SK-N-SH treated with all-trans-retinoic acid at 6 μM for 48 hours (cell line): ENCODE data around the gene LILRB3.

Experiments
- ARNTL ChIP-seq: fragments of 450-650 bp; formaldehyde crosslinking; IDR thresholded peaks from 2 replicates; pipeline ENCODE4 v1.5.0; 2020; ENCODE audit warnings: low read depth, mild to moderate bottlenecking, moderate library complexity, borderline replicate concordance
- ZC3H10 ChIP-seq: fragments of 250-450 bp; sonication (Bioruptor Pico); IDR thresholded peaks from 2 replicates; pipeline ENCODE4 v1.5.1; 2021; ENCODE audit warnings: mild to moderate bottlenecking, moderate library complexity
- ZNF565 ChIP-seq: fragments of 450-650 bp; formaldehyde crosslinking; conservative IDR thresholded peaks from 2 replicates; pipeline ENCODE4 v1.5.0; 2020; ENCODE audit warnings: low read depth, mild to moderate bottlenecking, moderate library complexity
- TF ChIP-seq, protein P1 (sequence below): fragments of 250-450 bp; sonication (Bioruptor Pico); IDR thresholded peaks from 2 replicates; pipeline ENCODE4 v1.8.0; 2020; ENCODE audit warnings: mild to moderate bottlenecking, moderate library complexity, borderline replicate concordance
- TF ChIP-seq, protein P2 (sequence below): fragments of 250-450 bp; sonication (Bioruptor Pico); IDR thresholded peaks from 2 replicates; pipeline ENCODE4 v1.5.1; 2020; ENCODE audit warnings: low read depth, mild to moderate bottlenecking, moderate library complexity
- TF ChIP-seq, protein P3 (sequence below): fragments of 250-450 bp; sonication (Bioruptor Pico); IDR thresholded peaks from 2 replicates; pipeline ENCODE4 v1.8.0; 2021; ENCODE audit warnings: low read depth, mild to moderate bottlenecking, moderate library complexity, borderline replicate concordance

DNA sequence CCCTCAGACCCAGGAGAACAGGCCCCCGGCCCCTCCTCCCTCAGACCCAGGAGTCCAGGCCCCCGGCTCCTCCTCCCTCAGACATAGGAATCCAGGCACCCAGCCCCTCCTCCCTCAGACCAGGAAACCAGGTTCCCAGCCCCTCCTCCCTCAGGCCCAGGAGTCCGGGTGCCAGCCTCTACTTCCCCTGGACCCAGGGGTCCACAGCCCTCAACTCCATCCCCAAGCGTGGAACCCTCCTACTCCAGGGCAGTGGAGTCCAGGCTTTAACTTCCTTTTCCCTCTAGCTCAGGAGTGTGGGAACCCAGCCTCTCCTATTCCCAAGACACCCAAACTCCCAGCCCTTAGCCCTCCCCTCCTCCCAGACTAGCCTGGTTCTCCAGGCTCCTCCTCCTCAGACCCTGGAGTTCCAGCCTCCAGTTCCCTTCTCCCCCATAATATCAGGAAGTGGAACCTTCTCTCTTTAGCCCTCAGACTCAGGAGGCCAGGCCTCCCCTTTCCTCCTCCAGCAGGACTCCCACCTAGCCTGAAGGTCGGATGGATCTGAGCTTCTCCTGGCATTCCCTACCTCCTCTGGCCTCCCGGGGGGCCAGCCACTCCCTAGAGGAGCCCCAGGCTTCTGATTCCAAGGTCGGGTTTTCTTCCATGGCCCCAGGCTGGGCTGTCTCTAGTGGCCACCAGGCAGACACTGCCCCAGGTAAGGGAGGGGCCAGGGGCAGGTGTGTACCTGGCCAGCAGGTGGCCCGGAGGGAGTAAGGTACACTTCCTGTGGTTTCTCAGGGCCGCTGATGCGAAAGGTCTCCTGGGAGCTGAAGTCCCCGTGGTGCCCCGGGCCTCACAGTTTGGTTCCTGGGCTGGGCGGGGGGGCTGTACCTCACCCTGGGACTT, 50.1 kb downstream of the LILRB3 start, which contains the start of gene TMC4:
- TF ChIP-seq ARNTL (no peak), ZC3H10 (CRISPR knock-in tag) (no peak), ZNF565 (CRISPR knock-in tag) (no peak)
- TF ChIP-seq, protein P1, sequence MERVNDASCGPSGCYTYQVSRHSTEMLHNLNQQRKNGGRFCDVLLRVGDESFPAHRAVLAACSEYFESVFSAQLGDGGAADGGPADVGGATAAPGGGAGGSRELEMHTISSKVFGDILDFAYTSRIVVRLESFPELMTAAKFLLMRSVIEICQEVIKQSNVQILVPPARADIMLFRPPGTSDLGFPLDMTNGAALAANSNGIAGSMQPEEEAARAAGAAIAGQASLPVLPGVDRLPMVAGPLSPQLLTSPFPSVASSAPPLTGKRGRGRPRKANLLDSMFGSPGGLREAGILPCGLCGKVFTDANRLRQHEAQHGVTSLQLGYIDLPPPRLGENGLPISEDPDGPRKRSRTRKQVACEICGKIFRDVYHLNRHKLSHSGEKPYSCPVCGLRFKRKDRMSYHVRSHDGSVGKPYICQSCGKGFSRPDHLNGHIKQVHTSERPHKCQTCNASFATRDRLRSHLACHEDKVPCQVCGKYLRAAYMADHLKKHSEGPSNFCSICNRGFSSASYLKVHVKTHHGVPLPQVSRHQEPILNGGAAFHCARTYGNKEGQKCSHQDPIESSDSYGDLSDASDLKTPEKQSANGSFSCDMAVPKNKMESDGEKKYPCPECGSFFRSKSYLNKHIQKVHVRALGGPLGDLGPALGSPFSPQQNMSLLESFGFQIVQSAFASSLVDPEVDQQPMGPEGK (CRISPR knock-in tag), result no peak
- TF ChIP-seq, protein P2, sequence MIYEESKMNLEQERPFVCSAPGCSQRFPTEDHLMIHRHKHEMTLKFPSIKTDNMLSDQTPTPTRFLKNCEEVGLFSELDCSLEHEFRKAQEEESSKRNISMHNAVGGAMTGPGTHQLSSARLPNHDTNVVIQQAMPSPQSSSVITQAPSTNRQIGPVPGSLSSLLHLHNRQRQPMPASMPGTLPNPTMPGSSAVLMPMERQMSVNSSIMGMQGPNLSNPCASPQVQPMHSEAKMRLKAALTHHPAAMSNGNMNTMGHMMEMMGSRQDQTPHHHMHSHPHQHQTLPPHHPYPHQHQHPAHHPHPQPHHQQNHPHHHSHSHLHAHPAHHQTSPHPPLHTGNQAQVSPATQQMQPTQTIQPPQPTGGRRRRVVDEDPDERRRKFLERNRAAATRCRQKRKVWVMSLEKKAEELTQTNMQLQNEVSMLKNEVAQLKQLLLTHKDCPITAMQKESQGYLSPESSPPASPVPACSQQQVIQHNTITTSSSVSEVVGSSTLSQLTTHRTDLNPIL (CRISPR knock-in tag), result no peak
- TF ChIP-seq, protein P3, sequence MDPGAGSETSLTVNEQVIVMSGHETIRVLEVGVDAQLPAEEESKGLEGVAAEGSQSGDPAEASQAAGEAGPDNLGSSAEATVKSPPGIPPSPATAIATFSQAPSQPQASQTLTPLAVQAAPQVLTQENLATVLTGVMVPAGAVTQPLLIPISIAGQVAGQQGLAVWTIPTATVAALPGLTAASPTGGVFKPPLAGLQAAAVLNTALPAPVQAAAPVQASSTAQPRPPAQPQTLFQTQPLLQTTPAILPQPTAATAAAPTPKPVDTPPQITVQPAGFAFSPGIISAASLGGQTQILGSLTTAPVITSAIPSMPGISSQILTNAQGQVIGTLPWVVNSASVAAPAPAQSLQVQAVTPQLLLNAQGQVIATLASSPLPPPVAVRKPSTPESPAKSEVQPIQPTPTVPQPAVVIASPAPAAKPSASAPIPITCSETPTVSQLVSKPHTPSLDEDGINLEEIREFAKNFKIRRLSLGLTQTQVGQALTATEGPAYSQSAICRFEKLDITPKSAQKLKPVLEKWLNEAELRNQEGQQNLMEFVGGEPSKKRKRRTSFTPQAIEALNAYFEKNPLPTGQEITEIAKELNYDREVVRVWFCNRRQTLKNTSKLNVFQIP, result no peak
